K562 (cell line): ENCODE data around the gene HSPB1. TPM values are rescaled to one million over a fixed set of nuclear protein-coding genes. Genes with fewer than 3 reads are reported as not detected.
A peak's percentile ranks its signal among the peaks of the same experiment; 100 is the strongest.

Experiments used
- ATAC-seq: fragments of 200-7000 bp; cut with Tn5 transposase; 3 replicates; pipeline ENCODE4 v1.9.1; 2020; ENCODE audit warnings: moderate library complexity
- BruUV-seq: library from RNA; stranded (reverse); fragments of 400-500 nt; replicated peaks from 2 replicates; lab custom pipeline; 2021; lab: Mats Ljungman, UMichigan
- CTCF ChIA-PET: fragments of 300-600 bp; formaldehyde crosslinking; extraction: SDS; loops from one replicate; lab custom pipeline; 2021; ENCODE audit warnings: low intra/inter-chr PET ratio; lab: Yijun Ruan, JAX
- POLR2A ChIA-PET: fragments of 300-600, 350-650 bp; sonication (Branson Sonifier 250); formaldehyde crosslinking; extraction: SDS; loops from one replicate; lab custom pipeline; 2021; ENCODE audit warnings: antibody characterized with exemption, inconsistent platforms; lab: Yijun Ruan, JAX
- DNase-seq, 4 experiments: peaks; one replicate each; pipeline versions ENCODE4 v3.0.0 to v3.0.0-alpha.2; 2011 to 2018; ENCODE audit warnings: low spot score in 3 of 4, mixed read lengths in 3 of 4; ENCODE audit errors: extremely low read depth in 1 of 4
- FAIRE-seq: peaks from 2 replicates; lab custom pipeline; 2011; peaks lifted over from hg19 to GRCh38; lab: Jason Lieb, UNC
- H2AFZ ChIP-seq: 2 replicates; pipeline ENCODE4 v1.6.0; 2011; ENCODE audit warnings: low read depth, low read length, control low read depth, inconsistent platforms
- H3K27ac ChIP-seq: fragments of 200-600 bp; 3 replicates; pipeline ENCODE4 v1.8.0; 2011; ENCODE audit warnings: low read depth, mild to moderate bottlenecking, control low read depth, inconsistent platforms, low read length, moderate library complexity, mixed read lengths; ENCODE audit errors: extremely low read depth
- H3K27me3 ChIP-seq, 2 experiments: fragments of 300-600 bp in 1 of 2; 2 replicates in 1 of 2; 3 replicates in 1 of 2; pipeline versions ENCODE4 v1.6.0 to v1.8.0; 2011; ENCODE audit warnings: inconsistent platforms in 2 of 2, low read length in 2 of 2, mild to moderate bottlenecking in 1 of 2, mixed read lengths in 1 of 2, moderate library complexity in 1 of 2; ENCODE audit not compliant: control insufficient read depth in 2 of 2, insufficient read depth in 2 of 2
- H3K36me3 ChIP-seq: fragments of 300-600 bp; 3 replicates; pipeline ENCODE4 v1.8.0; 2011; ENCODE audit warnings: mild to moderate bottlenecking, low read length, inconsistent platforms; ENCODE audit not compliant: control insufficient read depth, insufficient read depth
- H3K4me1 ChIP-seq, 2 experiments: fragments of 200-600 bp in 1 of 2; replicated peaks in 1 of 2; 2 replicates in 1 of 2; 3 replicates in 1 of 2; pipeline versions ENCODE4 v1.5.1 to v1.8.0; 2011; ENCODE audit warnings: inconsistent platforms in 2 of 2, low read length in 2 of 2, mild to moderate bottlenecking in 1 of 2, mixed read lengths in 1 of 2, moderate library complexity in 1 of 2; ENCODE audit not compliant: control insufficient read depth in 2 of 2, insufficient read depth in 2 of 2
- H3K4me2 ChIP-seq: 2 replicates; pipeline ENCODE4 v1.6.1; 2011; ENCODE audit warnings: low read length, control low read depth, inconsistent platforms, mixed read lengths; ENCODE audit not compliant: insufficient read depth
- H3K4me3 ChIP-seq: fragments of 200-600 bp; sonication (generic), shearing (Covaris generic); 2 replicates; pipeline ENCODE4 v1.5.1; 2016; ENCODE audit warnings: control low read depth, inconsistent platforms
- H3K79me2 ChIP-seq: fragments of 200-600 bp; 3 replicates; pipeline ENCODE4 v1.8.0; 2011; ENCODE audit warnings: low read length, inconsistent platforms; ENCODE audit not compliant: control insufficient read depth, insufficient read depth
- H3K9ac ChIP-seq, 2 experiments: 2 replicates each; pipeline versions ENCODE4 v1.6.0 to v1.6.1; 2011; ENCODE audit warnings: low read depth in 2 of 2, low read length in 2 of 2, control low read depth in 1 of 2, inconsistent platforms in 1 of 2, mild to moderate bottlenecking in 1 of 2, mixed read lengths in 1 of 2; ENCODE audit not compliant: insufficient read depth in 1 of 2
- H3K9me1 ChIP-seq: one replicate; pipeline ENCODE4 v1.6.0; 2011; ENCODE audit warnings: inconsistent platforms, mild to moderate bottlenecking, low read length, moderate library complexity; ENCODE audit not compliant: control insufficient read depth, insufficient read depth
- H3K9me3 ChIP-seq: replicated peaks from 2 replicates; pipeline ENCODE4 v1.5.1; 2011; ENCODE audit warnings: low read depth, low read length, inconsistent platforms; ENCODE audit not compliant: control insufficient read depth, insufficient read depth
- H4K20me1 ChIP-seq: replicated peaks from 2 replicates; pipeline ENCODE4 v1.6.1; 2011; ENCODE audit warnings: low read length, inconsistent platforms, mixed read lengths; ENCODE audit not compliant: control insufficient read depth, insufficient read depth
- ADNP ChIP-seq: fragments of 200-800 bp; sonication (Bioruptor generic); IDR thresholded peaks from 2 replicates; pipeline ENCODE4 v1.6.1; 2016; ENCODE audit warnings: missing genetic modification characterization, missing compliant biosample characterization
- ARNT ChIP-seq, 2 experiments: fragments of 450-650 bp; IDR thresholded peaks; 2 replicates each; pipeline ENCODE4 v1.6.1; 2016; ENCODE audit warnings: mild to moderate bottlenecking in 1 of 2
- CBX5 ChIP-seq: IDR thresholded peaks from 2 replicates; pipeline ENCODE4 v1.6.1; 2014; ENCODE audit warnings: low read depth, borderline replicate concordance
- CREB3 ChIP-seq: fragments of 450-650 bp; conservative IDR thresholded peaks from 2 replicates; pipeline ENCODE4 v1.6.1; 2016; ENCODE audit warnings: missing genetic modification characterization, low read depth, mild to moderate bottlenecking, missing compliant biosample characterization, moderate library complexity
- GTF2E2 ChIP-seq: fragments of 200-800 bp; sonication (Bioruptor generic); IDR thresholded peaks from 2 replicates; pipeline ENCODE4 v1.6.1; 2016; ENCODE audit warnings: missing genetic modification characterization, missing compliant biosample characterization
- HEY1 ChIP-seq: fragments of 250-450 bp; sonication (Bioruptor Pico); IDR thresholded peaks from 2 replicates; pipeline ENCODE4 v1.5.0; 2020; ENCODE audit warnings: mild to moderate bottlenecking, moderate library complexity, borderline replicate concordance
- KLF16 ChIP-seq: IDR thresholded peaks from 2 replicates; pipeline ENCODE4 v1.6.1; 2016; ENCODE audit warnings: antibody characterized with exemption
- POLR2B ChIP-seq: fragments of 450-650 bp; IDR thresholded peaks from 2 replicates; pipeline ENCODE4 v1.6.1; 2018; ENCODE audit warnings: low read depth; ENCODE audit not compliant: partially characterized antibody
- ZBTB33 ChIP-seq: sonication (generic); formaldehyde crosslinking; IDR thresholded peaks from 2 replicates; pipeline ENCODE4 v1.8.1; 2023; ENCODE audit warnings: mild to moderate bottlenecking, missing genetic modification reagents
- ZNF561 ChIP-seq: fragments of 450-650 bp; formaldehyde crosslinking; conservative IDR thresholded peaks from 2 replicates; pipeline ENCODE4 v1.4.0; 2020; ENCODE audit warnings: mild to moderate bottlenecking, moderate library complexity
- WGBS: fragments of 100-300 bp; shearing (Covaris generic); methylation state at CpG from one replicate; pipeline ENCODE4 v1.1.6; 2016; ENCODE audit warnings: low coverage, mixed read lengths; ENCODE audit not compliant: insufficient coverage; ENCODE audit errors: missing lambda C conversion rate; 5-methylcytosine and 5-hydroxymethylcytosine counted together
- in situ Hi-C: fragments of 300-500 bp; cut with MboI; formaldehyde crosslinking; loops from 4 replicates; pipeline ENCODE4 v1.15.0; 2018; ENCODE audit warnings: inconsistent platforms, mixed read lengths
- intact Hi-C: fragments of 100-400 bp; cut with micrococcal nuclease; formaldehyde crosslinking; loops from 2 replicates; pipeline ENCODE4 v1.14.2; 2022
- polyA plus RNA-seq, 8 experiments: library from polyadenylated mRNA; depleted of rRNA in 4 of 8; stranded (reverse) in 5 of 8; unstranded in 3 of 8; fragments of >200 nt; fragmentation: Nextera tagmentation in 2 of 8; fragmentation: Illumina TruSeq in 1 of 8; extraction: Ambion mirVana in 2 of 8; extraction: Trizol in 1 of 8; gene quantifications; 2 replicates each; pipeline versions ENCODE4 v1.2.1 to v1.2.3, GENCODE V29; 2011 to 2014; ENCODE audit warnings: inconsistent platforms in 1 of 8, missing spikeins in 1 of 8
- total RNA-seq, 7 experiments: library from RNA; depleted of rRNA in 6 of 7; stranded (reverse); fragments of >200 nt in 6 of 7; fragmentation: Illumina TruSeq in 2 of 7; extraction: Trizol in 2 of 7; gene quantifications; 2 replicates each; pipeline versions ENCODE4 v1.2.1 to v1.2.3, GENCODE V29; 2011 to 2021; ENCODE audit warnings: low replicate concordance in 1 of 7

The HSPB1 gene
- total and polyA plus RNA-seq, 9 of the 15 experiments (the other 6 are each of a cell fraction or from before 2014, with no cell fraction given), result 27.1 to 522 (median 138) TPM

- no peak for ATAC-seq
- BruUV-seq, result no TSS peak
- H3K9ac ChIP-seq, result peak overlapping the region in 1 of 2 experiments; percentile 66; a peak in 2 of 4 replicates
- H3K79me2 ChIP-seq, result peaks cover 93% of the 10 kb centered on the region
- no peaks in the 10 kb centered on the region for H3K27me3 ChIP-seq
- intact Hi-C loops, result no loop called here
- peaks cover 33% of the 10 kb centered on the region for H4K20me1 ChIP-seq
- no peak for DNase-seq
- H3K9me1 ChIP-seq, result peaks cover 2% of the 10 kb centered on the region
- ChIA-PET CTCF (no interaction called here), POLR2A (interaction anchor here (1.2 to 3.6 kb wide), 4 partner anchors 12 to 31 kb away, joined by 3 to 12 read pairs (median 8); no protein-coding TSS in a partner anchor)
- no peak overlapping the region for H3K27ac ChIP-seq
- H3K4me1 ChIP-seq, result peaks cover 12 to 18% of the 10 kb centered on the region in 2 experiments
- peaks cover 99% of the 10 kb centered on the region for H3K36me3 ChIP-seq
- no peak overlapping the region for H3K4me2 ChIP-seq
- in situ Hi-C loops, result no loop called here
- H3K4me3 ChIP-seq, result no peak overlapping the region
- FAIRE-seq, result no peak
- H3K9me3 ChIP-seq, result no peaks in the 10 kb centered on the region
- no peak overlapping the region for H2AFZ ChIP-seq
- 93% methylated on average over 25 of the region's 29 CpGs for WGBS
- peak; percentile 59; the same call in 1 of the 2 replicates for TF ChIP-seq ZBTB33 (CRISPR knock-in tag)
- TF ChIP-seq CREB3 (tag), result no peak
- TF ChIP-seq POLR2B, result no peak
- TF ChIP-seq ARNT (IDR thresholded peaks at IDR 0.05), result no peak
- TF ChIP-seq ZNF561 (CRISPR knock-in tag), result no peak
- TF ChIP-seq GTF2E2 (tag), result no peak
- TF ChIP-seq ADNP, result no peak
- TF ChIP-seq HEY1 (CRISPR knock-in tag), result no peak
- no peak for TF ChIP-seq CBX5
- no peak for TF ChIP-seq KLF16
These were observed 27.0 kb downstream of the HSPB1 start for GRCh38 chr7:76329479-76329878.
